ENCODE results near the gene TMEM213.

The TMEM213 gene

GRCh38 chr7:138853448-138853847 is 55.7 kb downstream of the TMEM213 start:
- DNase-seq (ENCODE audit: extremely low read depth, insufficient read length), result no peak
- no peak for TF ChIP-seq CTCF (IDR thresholded peaks at IDR 0.05; ENCODE audit: insufficient read depth, low read length, poor library complexity, severe bottlenecking)
- H3K27me3 ChIP-seq (replicated peaks; ENCODE audit: control insufficient read depth, insufficient read depth, low read length), result no peaks in the 10 kb centered on the region
- no peak overlapping the region for H3K4me3 ChIP-seq (replicated peaks; ENCODE audit: low read depth, low read length)
- H3K36me3 ChIP-seq (ENCODE audit: control insufficient read depth, insufficient read depth, low read length), result no peaks in the 10 kb centered on the region

- Histone ChIP-seq H3K4me3 (replicated peaks; ENCODE audit: low read depth, low read length) (no peak overlapping the region), H3K36me3 (ENCODE audit: control insufficient read depth, insufficient read depth, low read length) (no peaks in the 10 kb centered on the region), H3K27me3 (replicated peaks; ENCODE audit: control insufficient read depth, insufficient read depth, low read length) (no peaks in the 10 kb centered on the region)
- DNase-seq (ENCODE audit: extremely low read depth, insufficient read length), result no peak
- no peak for TF ChIP-seq CTCF (IDR thresholded peaks at IDR 0.05; ENCODE audit: insufficient read depth, low read length, poor library complexity, severe bottlenecking)
Observed at GRCh38 chr7:138854115-138854645, 56.4 kb downstream of the TMEM213 start.

- Histone ChIP-seq H3K4me3 (replicated peaks; ENCODE audit: low read depth, low read length) (no peak overlapping the region), H3K27me3 (replicated peaks; ENCODE audit: control insufficient read depth, insufficient read depth, low read length) (no peaks in the 10 kb centered on the region), H3K36me3 (ENCODE audit: control insufficient read depth, insufficient read depth, low read length) (no peaks in the 10 kb centered on the region; the same call in 1 of the 2 replicates)
- no peak for TF ChIP-seq CTCF (IDR thresholded peaks at IDR 0.05; ENCODE audit: insufficient read depth, low read length, poor library complexity, severe bottlenecking)
- DNase-seq (ENCODE audit: extremely low read depth, insufficient read length), result no peak
Observed at GRCh38 chr7:138857728-138858127, 59.9 kb downstream of the TMEM213 start.

GRCh38 chr7:138861051-138861450 is 63.3 kb downstream of the TMEM213 start:
- H3K36me3 ChIP-seq (ENCODE audit: control insufficient read depth, insufficient read depth, low read length), result no peaks in the 10 kb centered on the region; the same call in 1 of the 2 replicates
- H3K4me3 ChIP-seq (replicated peaks; ENCODE audit: low read depth, low read length), result no peak overlapping the region
- no peak for DNase-seq (ENCODE audit: extremely low read depth, insufficient read length)
- no peaks in the 10 kb centered on the region for H3K27me3 ChIP-seq (replicated peaks; ENCODE audit: control insufficient read depth, insufficient read depth, low read length)
- no peak for TF ChIP-seq CTCF (IDR thresholded peaks at IDR 0.05; ENCODE audit: insufficient read depth, low read length, poor library complexity, severe bottlenecking)

- no peak for TF ChIP-seq CTCF (IDR thresholded peaks at IDR 0.05; ENCODE audit: insufficient read depth, low read length, poor library complexity, severe bottlenecking)
- Histone ChIP-seq H3K36me3 (ENCODE audit: control insufficient read depth, insufficient read depth, low read length) (no peaks in the 10 kb centered on the region; the same call in 1 of the 2 replicates), H3K27me3 (replicated peaks; ENCODE audit: control insufficient read depth, insufficient read depth, low read length) (no peaks in the 10 kb centered on the region), H3K4me3 (replicated peaks; ENCODE audit: low read depth, low read length) (no peak overlapping the region)
- DNase-seq (ENCODE audit: extremely low read depth, insufficient read length), result no peak
Observed at GRCh38 chr7:138863931-138864330, 66.1 kb downstream of the TMEM213 start.

GRCh38 chr7:138864667-138865066 is 66.9 kb downstream of the TMEM213 start:
- Histone ChIP-seq H3K36me3 (ENCODE audit: control insufficient read depth, insufficient read depth, low read length) (no peaks in the 10 kb centered on the region; the same call in none of the 2 replicates), H3K27me3 (replicated peaks; ENCODE audit: control insufficient read depth, insufficient read depth, low read length) (no peaks in the 10 kb centered on the region), H3K4me3 (replicated peaks; ENCODE audit: low read depth, low read length) (no peak overlapping the region)
- DNase-seq (ENCODE audit: extremely low read depth, insufficient read length), result no peak
- no peak for TF ChIP-seq CTCF (IDR thresholded peaks at IDR 0.05; ENCODE audit: insufficient read depth, low read length, poor library complexity, severe bottlenecking)

Measured in GM06990 (cell line).